H9 (cell line): ENCODE results near the gene NCK1. TPM values are rescaled to one million over a fixed set of nuclear protein-coding genes. Genes with fewer than 3 reads are reported as not detected.

ENCODE experiments used
- DNase-seq: peaks from one replicate; pipeline ENCODE4 v3.0.0-alpha.2; 2017
- H2AFZ ChIP-seq: one replicate; pipeline ENCODE4 v1.6.1; 2013; ENCODE audit warnings: mild to moderate bottlenecking, low read length, control low read depth, moderate library complexity
- H2AK5ac ChIP-seq: 2 replicates; pipeline ENCODE4 v1.6.1; 2013; ENCODE audit warnings: low read length, control low read depth, mixed read lengths; ENCODE audit not compliant: insufficient read length
- H2BK120ac ChIP-seq: one replicate; pipeline ENCODE4 v1.6.1; 2013; ENCODE audit warnings: low read depth, mild to moderate bottlenecking, low read length, control low read depth, inconsistent platforms; ENCODE audit not compliant: poor library complexity, severe bottlenecking
- H2BK12ac ChIP-seq: 2 replicates; pipeline ENCODE4 v1.6.1; 2013; ENCODE audit warnings: low read length, control low read depth, mixed read lengths, low read depth; ENCODE audit not compliant: insufficient read length
- H2BK15ac ChIP-seq: 2 replicates; pipeline ENCODE4 v1.6.1; 2013; ENCODE audit warnings: low read depth, low read length, control low read depth
- H2BK20ac ChIP-seq: one replicate; pipeline ENCODE4 v1.6.1; 2013; ENCODE audit warnings: low read depth, mild to moderate bottlenecking, low read length, control low read depth, inconsistent platforms; ENCODE audit not compliant: poor library complexity, severe bottlenecking
- H2BK5ac ChIP-seq: 2 replicates; pipeline ENCODE4 v1.6.1; 2013; ENCODE audit warnings: low read length, control low read depth, mixed read lengths; ENCODE audit not compliant: insufficient read length
- H3K14ac ChIP-seq: 2 replicates; pipeline ENCODE4 v1.6.1; 2013; ENCODE audit warnings: low read length, control low read depth; ENCODE audit not compliant: insufficient read depth
- H3K18ac ChIP-seq: 2 replicates; pipeline ENCODE4 v1.6.1; 2013; ENCODE audit warnings: low read depth, mild to moderate bottlenecking, mixed read lengths, low read length, control low read depth; ENCODE audit not compliant: insufficient read length
- H3K23ac ChIP-seq: 2 replicates; pipeline ENCODE4 v1.6.1; 2013; ENCODE audit warnings: low read length, control low read depth, mixed read lengths, low read depth; ENCODE audit not compliant: insufficient read length
- H3K23me2 ChIP-seq: 2 replicates; pipeline ENCODE4 v1.6.1; 2013; ENCODE audit warnings: low read depth, mild to moderate bottlenecking, mixed read lengths, low read length, control low read depth; ENCODE audit not compliant: insufficient read length, poor library complexity, severe bottlenecking
- H3K27ac ChIP-seq: 2 replicates; pipeline ENCODE4 v1.5.1; 2013; ENCODE audit warnings: low read length, control low read depth, mixed read lengths, low read depth; ENCODE audit not compliant: insufficient read length
- H3K27me3 ChIP-seq: 2 replicates; pipeline ENCODE4 v1.6.1; 2013; ENCODE audit warnings: low read length, control low read depth, inconsistent platforms; ENCODE audit not compliant: insufficient read depth
- H3K4ac ChIP-seq: 2 replicates; pipeline ENCODE4 v1.6.1; 2013; ENCODE audit warnings: low read depth, mild to moderate bottlenecking, control low read depth, inconsistent platforms, low read length, moderate library complexity
- H3K4me1 ChIP-seq: 2 replicates; pipeline ENCODE4 v1.6.1; 2013; ENCODE audit warnings: low read length, control low read depth, inconsistent platforms; ENCODE audit not compliant: insufficient read depth
- H3K4me2 ChIP-seq: 2 replicates; pipeline ENCODE4 v1.6.1; 2013; ENCODE audit warnings: low read length, control low read depth, mixed read lengths; ENCODE audit not compliant: insufficient read length, insufficient read depth
- H3K56ac ChIP-seq: 2 replicates; pipeline ENCODE4 v1.6.1; 2013; ENCODE audit warnings: low read depth, mild to moderate bottlenecking, mixed read lengths, low read length, control low read depth; ENCODE audit not compliant: insufficient read length
- H3K79me1 ChIP-seq: 2 replicates; pipeline ENCODE4 v1.6.1; 2013; ENCODE audit warnings: low read depth, mild to moderate bottlenecking, moderate library complexity, low read length, control low read depth, inconsistent platforms; ENCODE audit not compliant: insufficient read depth, poor library complexity, severe bottlenecking
- H3K79me2 ChIP-seq: 2 replicates; pipeline ENCODE4 v1.6.1; 2013; ENCODE audit warnings: low read length, control low read depth, inconsistent platforms; ENCODE audit not compliant: insufficient read depth
- H3K9ac ChIP-seq: 2 replicates; pipeline ENCODE4 v1.6.1; 2013; ENCODE audit warnings: low read length, control low read depth, mixed read lengths; ENCODE audit not compliant: insufficient read length; ENCODE audit errors: extremely low read depth
- H3K9me3 ChIP-seq: one replicate; pipeline ENCODE4 v1.6.1; 2013; ENCODE audit warnings: low read depth, low read length, inconsistent platforms; ENCODE audit not compliant: control insufficient read depth
- H3T11ph ChIP-seq: one replicate; pipeline ENCODE4 v1.6.1; 2013; ENCODE audit warnings: mild to moderate bottlenecking, low read length, control low read depth, inconsistent platforms
- H4K20me1 ChIP-seq: one replicate; pipeline ENCODE4 v1.6.1; 2013; ENCODE audit not compliant: control insufficient read depth, insufficient read length, insufficient read depth
- H4K5ac ChIP-seq: 2 replicates; pipeline ENCODE4 v1.6.1; 2013; ENCODE audit warnings: low read depth, mild to moderate bottlenecking, mixed read lengths, low read length, control low read depth; ENCODE audit not compliant: insufficient read length
- H4K8ac ChIP-seq: replicated peaks from 2 replicates; pipeline ENCODE4 v1.6.1; 2013; ENCODE audit warnings: low read length, control low read depth, mixed read lengths, low read depth; ENCODE audit not compliant: insufficient read length
- H4K91ac ChIP-seq: 2 replicates; pipeline ENCODE4 v1.6.1; 2013; ENCODE audit warnings: low read depth, mild to moderate bottlenecking, moderate library complexity, mixed read lengths, low read length, control low read depth; ENCODE audit not compliant: insufficient read length
- H3K27ac Mint-ChIP-seq, 3 experiments: 2 replicates in 2 of 3; 3 replicates in 1 of 3; pipeline ENCODE4 v1.8.0; 2020 to 2021; ENCODE audit warnings: mixed read lengths in 3 of 3, mild to moderate bottlenecking in 1 of 3, moderate library complexity in 1 of 3
- H3K27me3 Mint-ChIP-seq: 2 replicates; pipeline ENCODE4 v1.8.0; 2021; ENCODE audit warnings: low read depth, mild to moderate bottlenecking, moderate library complexity, mixed read lengths
- H3K36me3 Mint-ChIP-seq, 3 experiments: 2 replicates in 2 of 3; 3 replicates in 1 of 3; pipeline ENCODE4 v1.8.0; 2020 to 2021; ENCODE audit warnings: low read depth in 3 of 3, mixed read lengths in 3 of 3; ENCODE audit not compliant: insufficient read depth in 1 of 3
- H3K4me1 Mint-ChIP-seq, 2 experiments: 2 replicates each; pipeline ENCODE4 v1.8.0; 2020; ENCODE audit warnings: mixed read lengths in 2 of 2
- H3K4me3 Mint-ChIP-seq, 2 experiments: 2 replicates in 1 of 2; 3 replicates in 1 of 2; pipeline ENCODE4 v1.8.0; 2020 to 2021; ENCODE audit warnings: mild to moderate bottlenecking in 2 of 2, mixed read lengths in 2 of 2, moderate library complexity in 1 of 2
- H3K9me3 Mint-ChIP-seq, 2 experiments: 2 replicates in 1 of 2; 3 replicates in 1 of 2; pipeline ENCODE4 v1.8.0; 2020; ENCODE audit warnings: mild to moderate bottlenecking in 2 of 2, mixed read lengths in 2 of 2, moderate library complexity in 1 of 2
- CTCF ChIP-seq: fragments of 200-600 bp; sonication (generic); conservative IDR thresholded peaks from 3 replicates; pipeline ENCODE4 v1.8.0; 2021; ENCODE audit warnings: antibody characterized with exemption, mild to moderate bottlenecking
- WGBS: extraction: QIAGEN DNeasy Blood & Tissue Kit; methylation state at CpG from one replicate; pipeline ENCODE4 v1.1.7; 2013; ENCODE audit warnings: missing lambda C conversion rate, low lambda C conversion rate, mixed read lengths; ENCODE audit not compliant: insufficient read length; ENCODE audit errors: extremely low coverage; 5-methylcytosine and 5-hydroxymethylcytosine counted together
- total RNA-seq: library from RNA; stranded (reverse); gene quantifications from 2 replicates; pipeline ENCODE4 v1.2.1, GENCODE V29; 2021

Gene NCK1
- total RNA-seq, 1 experiment from 2014 or later = 26.4 TPM

DNA sequence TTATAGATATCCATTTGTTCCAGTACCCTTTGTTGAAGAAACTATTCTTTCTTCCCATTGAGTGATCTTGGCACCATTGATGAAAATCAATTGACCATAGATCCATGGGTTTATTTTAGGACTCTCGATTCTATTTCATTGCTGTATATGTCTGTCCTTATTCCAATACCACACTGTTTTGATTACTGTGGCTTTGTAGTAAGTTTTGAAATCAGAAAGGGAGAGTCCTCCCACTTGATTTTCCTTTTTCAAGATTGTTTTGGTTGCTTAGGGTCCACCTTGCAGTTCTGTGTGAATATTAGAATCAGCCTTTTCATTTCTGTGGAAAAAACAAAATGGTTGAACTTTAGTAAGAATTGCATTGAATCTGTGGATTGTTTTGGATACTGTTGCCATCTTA is 75.2 kb downstream of the NCK1 start:
- Histone ChIP-seq H3T11ph (no peak overlapping the region), H2BK120ac (no peak overlapping the region), H2BK12ac (no peak overlapping the region), H4K5ac (no peak overlapping the region), H3K27ac (no peak overlapping the region), H3K18ac (no peak overlapping the region), H4K20me1 (no peaks in the 10 kb centered on the region), H3K79me1 (no peaks in the 10 kb centered on the region), H3K9me3 (no peaks in the 10 kb centered on the region), H2BK20ac (no peak overlapping the region), H4K8ac (no peak overlapping the region), H2AFZ (no peak overlapping the region), H2BK5ac (no peak overlapping the region), H3K4ac (no peak overlapping the region), H3K27me3 (no peaks in the 10 kb centered on the region), H3K23me2 (no peaks in the 10 kb centered on the region), H3K79me2 (no peaks in the 10 kb centered on the region; the same call in 1 of the 2 replicates), H4K91ac (no peak overlapping the region), H3K4me2 (no peak overlapping the region), H3K23ac (no peak overlapping the region), H2BK15ac (no peak overlapping the region), H3K4me1 (no peaks in the 10 kb centered on the region), H3K14ac (no peak overlapping the region), H3K56ac (no peak overlapping the region), H3K9ac (no peak overlapping the region), H2AK5ac (no peak overlapping the region)
- H3K9me3 Mint-ChIP-seq = peaks cover 0 to 7% of the 10 kb centered on the region in 2 experiments; a peak in 3 of 5 replicates
- H3K36me3 Mint-ChIP-seq = peaks cover 14 to 25% (median 21%) of the 10 kb centered on the region in 3 experiments; a peak in 6 of 7 replicates
- H3K27ac Mint-ChIP-seq = no peak overlapping the region
- no peak for TF ChIP-seq CTCF
- peaks cover 14 to 17% of the 10 kb centered on the region in 2 experiments for H3K4me1 Mint-ChIP-seq
- DNase-seq = no peak
- no CpG with 5 or more reads among the region's 1 CpG for WGBS
- H3K27me3 Mint-ChIP-seq = no peaks in the 10 kb centered on the region
- no peak overlapping the region for H3K4me3 Mint-ChIP-seq
